GM23338 (cell line): Measurements from ENCODE around the gene ZBTB5. TPM values are rescaled to one million over a fixed set of nuclear protein-coding genes. Genes with fewer than 3 reads are reported as not detected.

Source experiments
- ATAC-seq: fragments of 200-7000 bp; cut with Tn5 transposase; 3 replicates; pipeline ENCODE4 v1.9.1; 2020
- DNase-seq: peaks from one replicate; pipeline ENCODE4 v3.0.0-alpha.2; 2015; ENCODE audit warnings: low spot score
- H2AFZ ChIP-seq: fragments of 200-600 bp; sonication (generic); 2 replicates; pipeline ENCODE4 v1.8.0; 2016; ENCODE audit warnings: antibody characterized with exemption, mild to moderate bottlenecking, moderate library complexity
- H3F3A ChIP-seq: fragments of 200-600 bp; sonication (generic); replicated peaks from 2 replicates; pipeline ENCODE4 v1.8.0; 2017; ENCODE audit warnings: antibody characterized with exemption, mixed run types, low read depth
- H3K27ac ChIP-seq: fragments of 200-600 bp; sonication (generic); 2 replicates; pipeline ENCODE4 v1.6.1; 2016; ENCODE audit warnings: low read depth
- H3K27me3 ChIP-seq: fragments of 200-600 bp; sonication (generic); 2 replicates; pipeline ENCODE4 v1.8.0; 2016; ENCODE audit warnings: mild to moderate bottlenecking, mixed run types, moderate library complexity; ENCODE audit not compliant: insufficient read depth
- H3K36me3 ChIP-seq: fragments of 200-600 bp; sonication (generic); 2 replicates; pipeline ENCODE4 v1.8.0; 2016; ENCODE audit warnings: mild to moderate bottlenecking; ENCODE audit not compliant: insufficient read depth
- H3K4me1 ChIP-seq: fragments of 200-600 bp; sonication (generic); 2 replicates; pipeline ENCODE4 v1.8.0; 2016; ENCODE audit warnings: mild to moderate bottlenecking, moderate library complexity; ENCODE audit not compliant: insufficient read depth
- H3K4me2 ChIP-seq: fragments of 200-600 bp; sonication (generic); 2 replicates; pipeline ENCODE4 v1.7.1; 2017; ENCODE audit warnings: mixed run types
- H3K4me3 ChIP-seq: fragments of 200-600 bp; sonication (generic); 2 replicates; pipeline ENCODE4 v1.6.1; 2016; ENCODE audit warnings: mixed run types
- H3K79me2 ChIP-seq: fragments of 200-600 bp; sonication (generic); replicated peaks from 2 replicates; pipeline ENCODE4 v1.8.0; 2017; ENCODE audit warnings: mild to moderate bottlenecking; ENCODE audit not compliant: insufficient read depth
- H3K9me2 ChIP-seq: fragments of 200-600 bp; sonication (generic); 2 replicates; pipeline ENCODE4 v1.8.0; 2017; ENCODE audit not compliant: insufficient read depth
- H4K20me1 ChIP-seq: fragments of 200-600 bp; sonication (generic); replicated peaks from 2 replicates; pipeline ENCODE4 v1.8.0; 2017; ENCODE audit warnings: mild to moderate bottlenecking; ENCODE audit not compliant: insufficient read depth
- H3K27ac Mint-ChIP-seq: 2 replicates; pipeline ENCODE4 v1.8.0; 2020; ENCODE audit warnings: inconsistent platforms, mild to moderate bottlenecking, moderate library complexity, mixed read lengths
- H3K27me3 Mint-ChIP-seq: 3 replicates; pipeline ENCODE4 v1.8.0; 2022; ENCODE audit warnings: low read depth, mild to moderate bottlenecking, moderate library complexity, mixed read lengths, inconsistent platforms; ENCODE audit not compliant: insufficient read depth, poor library complexity
- H3K36me3 Mint-ChIP-seq: 3 replicates; pipeline ENCODE4 v1.8.0; 2021; ENCODE audit warnings: low read depth, mild to moderate bottlenecking, inconsistent platforms, moderate library complexity, mixed read lengths
- H3K4me1 Mint-ChIP-seq: 3 replicates; pipeline ENCODE4 v1.8.0; 2020; ENCODE audit warnings: mild to moderate bottlenecking, inconsistent platforms, mixed read lengths
- H3K4me3 Mint-ChIP-seq: 3 replicates; pipeline ENCODE4 v1.8.0; 2021; ENCODE audit warnings: moderate library complexity, mild to moderate bottlenecking, inconsistent platforms, mixed read lengths
- H3K9me3 Mint-ChIP-seq: 3 replicates; pipeline ENCODE4 v1.8.0; 2020; ENCODE audit warnings: moderate library complexity, mild to moderate bottlenecking, inconsistent platforms, mixed read lengths
- CREB1 ChIP-seq: fragments of 250-450 bp; sonication (Bioruptor Pico); IDR thresholded peaks from 2 replicates; pipeline ENCODE4 v1.5.0; 2020; ENCODE audit warnings: low read depth, mild to moderate bottlenecking, moderate library complexity
- EZH2 ChIP-seq: fragments of 200-600 bp; sonication (generic); IDR thresholded peaks from one replicate; pipeline ENCODE4 v1.8.0; 2017; ENCODE audit warnings: antibody characterized with exemption, mild to moderate bottlenecking, low read depth; ENCODE audit not compliant: unreplicated experiment
- EZH2phosphoT487 ChIP-seq: fragments of 200-600 bp; sonication (generic); IDR thresholded peaks from one replicate; pipeline ENCODE4 v1.8.1; 2018; ENCODE audit warnings: antibody characterized with exemption; ENCODE audit not compliant: unreplicated experiment
- JUNB ChIP-seq: IDR thresholded peaks from one replicate; pipeline ENCODE4 v1.6.1; 2016; ENCODE audit warnings: antibody characterized with exemption; ENCODE audit not compliant: unreplicated experiment
- NANOG ChIP-seq: IDR thresholded peaks from 2 replicates; pipeline ENCODE4 v1.6.1; 2016; ENCODE audit warnings: antibody characterized with exemption, borderline replicate concordance
- POLR2AphosphoS5 ChIP-seq: IDR thresholded peaks from 2 replicates; pipeline ENCODE4 v1.6.1; 2016; ENCODE audit warnings: antibody characterized with exemption, low read depth
- STAT1 ChIP-seq: IDR thresholded peaks from one replicate; pipeline ENCODE4 v1.6.1; 2016; ENCODE audit warnings: antibody characterized with exemption; ENCODE audit not compliant: unreplicated experiment
- ZNF114 ChIP-seq: fragments of 250-450 bp; sonication (Bioruptor Pico); IDR thresholded peaks from 2 replicates; pipeline ENCODE4 v1.5.0; 2020; ENCODE audit warnings: mild to moderate bottlenecking, moderate library complexity
- ZNF331 ChIP-seq: fragments of 250-450 bp; sonication (Bioruptor Pico); IDR thresholded peaks from 2 replicates; pipeline ENCODE4 v1.5.0; 2020; ENCODE audit warnings: low read depth, mild to moderate bottlenecking, moderate library complexity
- polyA plus RNA-seq: library from polyadenylated mRNA; unstranded; fragments of >200 nt; fragmentation: Nextera tagmentation; extraction: Ambion mirVana; gene quantifications from 2 replicates; pipeline ENCODE4 v1.2.1, GENCODE V29; 2016
- total RNA-seq: library from RNA; depleted of rRNA; stranded (reverse); fragments of >200 nt; shearing (Covaris generic); gene quantifications from 2 replicates; pipeline ENCODE4 v1.2.3, GENCODE V29; 2014
- TF ChIP-seq, protein P1 (sequence below): fragments of 250-450 bp; sonication (Bioruptor Pico); IDR thresholded peaks from 2 replicates; pipeline ENCODE4 v1.5.0; 2020; ENCODE audit warnings: mild to moderate bottlenecking, moderate library complexity
- TF ChIP-seq, protein P2 (sequence below): IDR thresholded peaks from one replicate; pipeline ENCODE4 v1.6.1; 2018; ENCODE audit warnings: antibody characterized with exemption; ENCODE audit not compliant: unreplicated experiment
- TF ChIP-seq, protein P3 (sequence below): IDR thresholded peaks from 2 replicates; pipeline ENCODE4 v1.6.1; 2016; ENCODE audit warnings: antibody characterized with exemption

Gene ZBTB5
- total and polyA plus RNA-seq, 2 experiments from 2014 or later = 2.8 to 19.5 TPM

DNA sequence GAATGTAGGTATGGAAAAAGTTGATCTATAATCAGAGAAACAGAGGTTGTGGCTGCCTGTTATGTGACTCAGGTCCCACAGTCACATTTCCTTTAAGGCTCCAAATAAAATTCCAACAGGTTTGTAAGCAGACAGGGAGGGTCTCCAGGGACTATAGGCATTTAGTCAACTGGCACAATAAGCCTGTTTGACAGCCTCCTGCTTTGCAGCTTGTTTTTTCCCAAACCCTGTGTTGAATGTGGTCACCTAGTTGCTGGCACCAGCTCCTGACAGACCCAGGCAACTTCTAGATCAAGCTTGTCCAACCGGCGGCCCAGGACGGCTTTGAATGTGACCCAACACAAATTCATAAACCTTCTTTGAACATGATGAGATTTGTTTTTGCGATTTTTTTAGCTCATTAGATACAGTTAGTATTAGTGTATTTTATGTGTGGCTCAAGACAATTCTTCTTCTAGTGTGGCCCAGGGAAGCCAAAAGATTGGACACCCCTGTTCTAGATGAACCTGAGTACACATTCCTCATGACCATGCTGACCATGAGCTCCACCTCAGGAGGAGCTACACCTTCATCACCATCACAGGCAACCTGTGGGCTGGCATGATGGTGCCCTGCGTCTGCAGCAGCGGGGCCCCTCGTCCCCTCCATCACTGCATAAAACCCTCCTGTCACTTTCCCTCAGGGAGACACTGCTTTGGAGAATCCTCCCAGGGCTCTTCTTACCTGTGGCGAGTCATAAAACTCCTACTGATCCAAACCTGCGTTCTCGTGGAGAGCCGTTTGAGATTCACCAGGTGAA, 58.4 kb downstream of the ZBTB5 start (continued):
- TF ChIP-seq EZH2 (no peak), CREB1 (no peak), JUNB (no peak), ZNF331 (CRISPR knock-in tag) (no peak)

DNA sequence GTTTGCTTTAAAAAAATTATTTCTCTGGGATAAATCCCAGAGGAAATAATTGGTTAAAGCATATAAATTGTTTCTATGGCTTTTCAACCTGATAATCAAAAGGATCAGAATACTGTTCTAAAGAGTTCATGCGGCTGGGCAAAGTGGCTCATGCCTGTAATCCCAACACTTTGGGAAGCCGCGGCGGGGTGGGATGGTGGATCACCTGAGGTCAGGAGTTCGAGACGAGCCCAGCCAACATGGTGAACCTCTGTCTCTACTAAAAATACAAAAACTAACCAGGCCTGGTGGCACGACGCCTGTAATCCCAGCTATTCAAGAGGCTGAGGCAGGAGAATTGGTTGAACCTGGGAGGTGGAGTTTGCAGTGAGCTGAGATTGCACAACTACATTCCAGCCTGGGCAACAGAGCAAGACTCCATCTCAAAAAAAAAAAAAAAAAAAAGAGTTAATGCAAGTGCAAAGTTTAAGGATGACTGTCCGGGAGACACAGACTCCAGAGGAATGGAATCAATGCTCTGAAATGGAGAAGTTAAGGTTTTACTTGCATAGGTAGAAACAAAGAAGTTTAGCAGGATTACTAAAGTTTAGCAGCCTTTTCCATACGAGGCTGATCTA, 59.4 kb downstream of the ZBTB5 start:
- Mint-ChIP-seq H3K36me3 (no peaks in the 10 kb centered on the region), H3K27ac (no peak overlapping the region), H3K9me3 (no peaks in the 10 kb centered on the region), H3K4me1 (peaks cover 13% of the 10 kb centered on the region), H3K4me3 (no peak overlapping the region), H3K27me3 (peaks cover 5% of the 10 kb centered on the region)
- Histone ChIP-seq H3K27ac (no peak overlapping the region), H3K79me2 (no peaks in the 10 kb centered on the region), H3K27me3 (no peaks in the 10 kb centered on the region), H3K9me2 (no peaks in the 10 kb centered on the region), H3K4me3 (no peak overlapping the region), H4K20me1 (no peaks in the 10 kb centered on the region), H3K4me2 (no peak overlapping the region), H3K4me1 (no peaks in the 10 kb centered on the region), H2AFZ (no peak overlapping the region), H3F3A (0 out of 2 replicates have a peak, but pooled peaks cover under 1% of the 10 kb centered on the region), H3K36me3 (no peaks in the 10 kb centered on the region)
- ATAC-seq (no peak), DNase-seq (no peak)
- TF ChIP-seq POLR2AphosphoS5 = no peak
- TF ChIP-seq EZH2phosphoT487 = no peak
- TF ChIP-seq ZNF331 (CRISPR knock-in tag) = no peak
- no peak for TF ChIP-seq CREB1
- TF ChIP-seq, protein P1, sequence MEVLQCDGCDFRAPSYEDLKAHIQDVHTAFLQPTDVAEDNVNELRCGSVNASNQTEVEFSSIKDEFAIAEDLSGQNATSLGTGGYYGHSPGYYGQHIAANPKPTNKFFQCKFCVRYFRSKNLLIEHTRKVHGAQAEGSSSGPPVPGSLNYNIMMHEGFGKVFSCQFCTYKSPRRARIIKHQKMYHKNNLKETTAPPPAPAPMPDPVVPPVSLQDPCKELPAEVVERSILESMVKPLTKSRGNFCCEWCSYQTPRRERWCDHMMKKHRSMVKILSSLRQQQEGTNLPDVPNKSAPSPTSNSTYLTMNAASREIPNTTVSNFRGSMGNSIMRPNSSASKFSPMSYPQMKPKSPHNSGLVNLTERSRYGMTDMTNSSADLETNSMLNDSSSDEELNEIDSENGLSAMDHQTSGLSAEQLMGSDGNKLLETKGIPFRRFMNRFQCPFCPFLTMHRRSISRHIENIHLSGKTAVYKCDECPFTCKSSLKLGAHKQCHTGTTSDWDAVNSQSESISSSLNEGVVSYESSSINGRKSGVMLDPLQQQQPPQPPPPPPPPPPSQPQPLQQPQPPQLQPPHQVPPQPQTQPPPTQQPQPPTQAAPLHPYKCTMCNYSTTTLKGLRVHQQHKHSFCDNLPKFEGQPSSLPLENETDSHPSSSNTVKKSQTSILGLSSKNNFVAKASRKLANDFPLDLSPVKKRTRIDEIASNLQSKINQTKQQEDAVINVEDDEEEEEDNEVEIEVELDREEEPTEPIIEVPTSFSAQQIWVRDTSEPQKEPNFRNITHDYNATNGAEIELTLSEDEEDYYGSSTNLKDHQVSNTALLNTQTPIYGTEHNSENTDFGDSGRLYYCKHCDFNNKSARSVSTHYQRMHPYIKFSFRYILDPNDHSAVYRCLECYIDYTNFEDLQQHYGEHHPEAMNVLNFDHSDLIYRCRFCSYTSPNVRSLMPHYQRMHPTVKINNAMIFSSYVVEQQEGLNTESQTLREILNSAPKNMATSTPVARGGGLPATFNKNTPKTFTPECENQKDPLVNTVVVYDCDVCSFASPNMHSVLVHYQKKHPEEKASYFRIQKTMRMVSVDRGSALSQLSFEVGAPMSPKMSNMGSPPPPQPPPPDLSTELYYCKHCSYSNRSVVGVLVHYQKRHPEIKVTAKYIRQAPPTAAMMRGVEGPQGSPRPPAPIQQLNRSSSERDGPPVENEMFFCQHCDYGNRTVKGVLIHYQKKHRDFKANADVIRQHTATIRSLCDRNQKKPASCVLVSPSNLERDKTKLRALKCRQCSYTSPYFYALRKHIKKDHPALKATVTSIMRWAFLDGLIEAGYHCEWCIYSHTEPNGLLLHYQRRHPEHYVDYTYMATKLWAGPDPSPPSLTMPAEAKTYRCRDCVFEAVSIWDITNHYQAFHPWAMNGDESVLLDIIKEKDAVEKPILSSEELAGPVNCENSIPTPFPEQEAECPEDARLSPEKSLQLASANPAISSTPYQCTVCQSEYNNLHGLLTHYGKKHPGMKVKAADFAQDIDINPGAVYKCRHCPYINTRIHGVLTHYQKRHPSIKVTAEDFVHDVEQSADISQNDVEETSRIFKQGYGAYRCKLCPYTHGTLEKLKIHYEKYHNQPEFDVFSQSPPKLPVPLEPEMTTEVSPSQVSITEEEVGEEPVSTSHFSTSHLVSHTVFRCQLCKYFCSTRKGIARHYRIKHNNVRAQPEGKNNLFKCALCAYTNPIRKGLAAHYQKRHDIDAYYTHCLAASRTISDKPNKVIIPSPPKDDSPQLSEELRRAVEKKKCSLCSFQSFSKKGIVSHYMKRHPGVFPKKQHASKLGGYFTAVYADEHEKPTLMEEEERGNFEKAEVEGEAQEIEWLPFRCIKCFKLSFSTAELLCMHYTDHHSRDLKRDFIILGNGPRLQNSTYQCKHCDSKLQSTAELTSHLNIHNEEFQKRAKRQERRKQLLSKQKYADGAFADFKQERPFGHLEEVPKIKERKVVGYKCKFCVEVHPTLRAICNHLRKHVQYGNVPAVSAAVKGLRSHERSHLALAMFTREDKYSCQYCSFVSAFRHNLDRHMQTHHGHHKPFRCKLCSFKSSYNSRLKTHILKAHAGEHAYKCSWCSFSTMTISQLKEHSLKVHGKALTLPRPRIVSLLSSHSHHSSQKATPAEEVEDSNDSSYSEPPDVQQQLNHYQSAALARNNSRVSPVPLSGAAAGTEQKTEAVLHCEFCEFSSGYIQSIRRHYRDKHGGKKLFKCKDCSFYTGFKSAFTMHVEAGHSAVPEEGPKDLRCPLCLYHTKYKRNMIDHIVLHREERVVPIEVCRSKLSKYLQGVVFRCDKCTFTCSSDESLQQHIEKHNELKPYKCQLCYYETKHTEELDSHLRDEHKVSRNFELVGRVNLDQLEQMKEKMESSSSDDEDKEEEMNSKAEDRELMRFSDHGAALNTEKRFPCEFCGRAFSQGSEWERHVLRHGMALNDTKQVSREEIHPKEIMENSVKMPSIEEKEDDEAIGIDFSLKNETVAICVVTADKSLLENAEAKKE (CRISPR knock-in tag) = no peak
- TF ChIP-seq, protein P2, sequence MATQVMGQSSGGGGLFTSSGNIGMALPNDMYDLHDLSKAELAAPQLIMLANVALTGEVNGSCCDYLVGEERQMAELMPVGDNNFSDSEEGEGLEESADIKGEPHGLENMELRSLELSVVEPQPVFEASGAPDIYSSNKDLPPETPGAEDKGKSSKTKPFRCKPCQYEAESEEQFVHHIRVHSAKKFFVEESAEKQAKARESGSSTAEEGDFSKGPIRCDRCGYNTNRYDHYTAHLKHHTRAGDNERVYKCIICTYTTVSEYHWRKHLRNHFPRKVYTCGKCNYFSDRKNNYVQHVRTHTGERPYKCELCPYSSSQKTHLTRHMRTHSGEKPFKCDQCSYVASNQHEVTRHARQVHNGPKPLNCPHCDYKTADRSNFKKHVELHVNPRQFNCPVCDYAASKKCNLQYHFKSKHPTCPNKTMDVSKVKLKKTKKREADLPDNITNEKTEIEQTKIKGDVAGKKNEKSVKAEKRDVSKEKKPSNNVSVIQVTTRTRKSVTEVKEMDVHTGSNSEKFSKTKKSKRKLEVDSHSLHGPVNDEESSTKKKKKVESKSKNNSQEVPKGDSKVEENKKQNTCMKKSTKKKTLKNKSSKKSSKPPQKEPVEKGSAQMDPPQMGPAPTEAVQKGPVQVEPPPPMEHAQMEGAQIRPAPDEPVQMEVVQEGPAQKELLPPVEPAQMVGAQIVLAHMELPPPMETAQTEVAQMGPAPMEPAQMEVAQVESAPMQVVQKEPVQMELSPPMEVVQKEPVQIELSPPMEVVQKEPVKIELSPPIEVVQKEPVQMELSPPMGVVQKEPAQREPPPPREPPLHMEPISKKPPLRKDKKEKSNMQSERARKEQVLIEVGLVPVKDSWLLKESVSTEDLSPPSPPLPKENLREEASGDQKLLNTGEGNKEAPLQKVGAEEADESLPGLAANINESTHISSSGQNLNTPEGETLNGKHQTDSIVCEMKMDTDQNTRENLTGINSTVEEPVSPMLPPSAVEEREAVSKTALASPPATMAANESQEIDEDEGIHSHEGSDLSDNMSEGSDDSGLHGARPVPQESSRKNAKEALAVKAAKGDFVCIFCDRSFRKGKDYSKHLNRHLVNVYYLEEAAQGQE = no peak
- no peak for TF ChIP-seq NANOG
- no peak for TF ChIP-seq JUNB
- no peak for TF ChIP-seq ZNF114 (CRISPR knock-in tag)
- TF ChIP-seq, protein P3, sequence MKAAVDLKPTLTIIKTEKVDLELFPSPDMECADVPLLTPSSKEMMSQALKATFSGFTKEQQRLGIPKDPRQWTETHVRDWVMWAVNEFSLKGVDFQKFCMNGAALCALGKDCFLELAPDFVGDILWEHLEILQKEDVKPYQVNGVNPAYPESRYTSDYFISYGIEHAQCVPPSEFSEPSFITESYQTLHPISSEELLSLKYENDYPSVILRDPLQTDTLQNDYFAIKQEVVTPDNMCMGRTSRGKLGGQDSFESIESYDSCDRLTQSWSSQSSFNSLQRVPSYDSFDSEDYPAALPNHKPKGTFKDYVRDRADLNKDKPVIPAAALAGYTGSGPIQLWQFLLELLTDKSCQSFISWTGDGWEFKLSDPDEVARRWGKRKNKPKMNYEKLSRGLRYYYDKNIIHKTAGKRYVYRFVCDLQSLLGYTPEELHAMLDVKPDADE = no peak
- TF ChIP-seq STAT1 = no peak
